HEK293 (cell line): ENCODE results near the gene CDK11B.
A peak's percentile ranks its signal among the peaks of the same experiment; 100 is the strongest.

Experiments
- CTCF ChIA-PET: fragments of 350-600 bp; formaldehyde crosslinking; extraction: SDS; loops from one replicate; lab custom pipeline; 2021; ENCODE audit warnings: antibody characterized with exemption; lab: Yijun Ruan, JAX
- POLR2A ChIA-PET: fragments of 300-600 bp; formaldehyde crosslinking; extraction: SDS; loops from one replicate; lab custom pipeline; 2020; ENCODE audit warnings: antibody characterized with exemption, inconsistent platforms; lab: Yijun Ruan, JAX
- H3K27ac ChIP-seq: fragments of 200-500 bp; sonication (Bioruptor generic); 2 replicates; pipeline ENCODE4 v1.5.1; 2014; ENCODE audit warnings: low read depth, low read length, control low read depth, inconsistent platforms; ENCODE audit errors: extremely low read depth
- H3K36me3 ChIP-seq, 2 experiments: fragments of 200-500 bp in 1 of 2; sonication (Bioruptor generic) in 1 of 2; 1 replicate in 1 of 2; 2 replicates in 1 of 2; pipeline ENCODE4 v1.5.1; 2014 to 2017; ENCODE audit warnings: inconsistent platforms in 2 of 2, low read length in 2 of 2; ENCODE audit not compliant: control insufficient read depth in 2 of 2, insufficient read depth in 1 of 2
- H3K4me1 ChIP-seq: fragments of 200-500 bp; sonication (Bioruptor generic); 2 replicates; pipeline ENCODE4 v1.5.1; 2014; ENCODE audit warnings: mild to moderate bottlenecking, low read length, inconsistent platforms; ENCODE audit not compliant: control insufficient read depth, insufficient read depth
- H3K4me3 ChIP-seq: 2 replicates; pipeline ENCODE4 v1.5.1; 2011; ENCODE audit warnings: low read depth, mild to moderate bottlenecking, control low read depth, low read length, moderate library complexity
- H3K9me3 ChIP-seq: fragments of 200-500 bp; sonication (Bioruptor generic); 2 replicates; pipeline ENCODE4 v1.5.1; 2014; ENCODE audit warnings: low read depth, low read length, inconsistent platforms; ENCODE audit not compliant: control insufficient read depth, insufficient read depth
- EGR2 ChIP-seq: fragments of 450-650 bp; formaldehyde crosslinking; IDR thresholded peaks from 2 replicates; pipeline ENCODE4 v1.5.1; 2016; ENCODE audit warnings: low read depth, missing biosample characterization, missing genetic modification characterization
- MYNN ChIP-seq: fragments of 450-650 bp; formaldehyde crosslinking; IDR thresholded peaks from 2 replicates; pipeline ENCODE4 v1.5.1; 2016; ENCODE audit warnings: missing biosample characterization, missing genetic modification characterization, borderline replicate concordance
- PRDM1 ChIP-seq: fragments of 450-650 bp; formaldehyde crosslinking; IDR thresholded peaks from 2 replicates; pipeline ENCODE4; 2016; ENCODE audit warnings: missing biosample characterization, missing genetic modification characterization
- REST ChIP-seq: fragments of 450-650 bp; formaldehyde crosslinking; IDR thresholded peaks from 2 replicates; pipeline ENCODE4 v1.5.1; 2016; ENCODE audit warnings: missing biosample characterization, missing genetic modification characterization
- SCRT1 ChIP-seq: fragments of 450-650 bp; formaldehyde crosslinking; IDR thresholded peaks from 2 replicates; pipeline ENCODE4 v1.5.1; 2016; ENCODE audit warnings: missing biosample characterization, missing genetic modification characterization, borderline replicate concordance
- TRIM28 ChIP-seq: IDR thresholded peaks from 2 replicates; pipeline ENCODE4 v1.6.1; 2011; ENCODE audit warnings: low read length, control low read depth, borderline replicate concordance
- ZBTB20 ChIP-seq: fragments of 450-650 bp; formaldehyde crosslinking; IDR thresholded peaks from 2 replicates; pipeline ENCODE4 v1.5.1; 2016; ENCODE audit warnings: missing biosample characterization, missing genetic modification characterization
- ZBTB26 ChIP-seq: fragments of 450-650 bp; formaldehyde crosslinking; optimal IDR thresholded peaks from 2 replicates; pipeline ENCODE3; 2016; ENCODE audit warnings: missing biosample characterization, mild to moderate bottlenecking, missing genetic modification characterization
- ZBTB8A ChIP-seq: fragments of 450-650 bp; formaldehyde crosslinking; IDR thresholded peaks from 2 replicates; pipeline ENCODE4 v1.5.1; 2016; ENCODE audit warnings: missing biosample characterization, missing genetic modification characterization
- ZNF184 ChIP-seq: fragments of 450-650 bp; IDR thresholded peaks from 2 replicates; pipeline ENCODE4 v1.5.1; 2018; ENCODE audit warnings: missing biosample characterization, mild to moderate bottlenecking, missing genetic modification characterization
- ZNF274 ChIP-seq, 2 experiments: fragments of 200-500 bp in 1 of 2; fragments of 450-650 bp in 1 of 2; sonication (Bioruptor generic) in 1 of 2; formaldehyde crosslinking in 1 of 2; IDR thresholded peaks; 2 replicates each; pipeline versions ENCODE4 v1.5.1 to v1.6.1; 2014 to 2016; ENCODE audit warnings: borderline replicate concordance in 1 of 2, inconsistent platforms in 1 of 2, low read length in 1 of 2, missing biosample characterization in 1 of 2, missing genetic modification characterization in 1 of 2
- ZNF335 ChIP-seq: fragments of 450-650 bp; formaldehyde crosslinking; conservative IDR thresholded peaks from 2 replicates; pipeline ENCODE4 v1.5.1; 2016; ENCODE audit warnings: missing biosample characterization, missing genetic modification characterization
- ZNF398 ChIP-seq: fragments of 450-650 bp; formaldehyde crosslinking; IDR thresholded peaks from 2 replicates; pipeline ENCODE4 v1.5.1; 2017; ENCODE audit warnings: missing biosample characterization, missing genetic modification characterization
- ZNF514 ChIP-seq: fragments of 450-650 bp; formaldehyde crosslinking; IDR thresholded peaks from 2 replicates; pipeline ENCODE4 v1.5.1; 2016; ENCODE audit warnings: missing biosample characterization, missing genetic modification characterization
- ZNF596 ChIP-seq: fragments of 450-650 bp; IDR thresholded peaks from 2 replicates; pipeline ENCODE4 v1.5.0; 2018; ENCODE audit warnings: missing biosample characterization, mild to moderate bottlenecking, missing genetic modification characterization, moderate library complexity
- ZSCAN30 ChIP-seq: fragments of 450-650 bp; IDR thresholded peaks from 2 replicates; pipeline ENCODE4 v1.5.1; 2018; ENCODE audit warnings: missing biosample characterization, mild to moderate bottlenecking, missing genetic modification characterization, moderate library complexity
- TF ChIP-seq, protein P1 (sequence below): fragments of 450-650 bp; formaldehyde crosslinking; IDR thresholded peaks from 2 replicates; pipeline ENCODE4 v1.5.1; 2016; ENCODE audit warnings: missing biosample characterization, missing genetic modification characterization
- TF ChIP-seq, protein P2 (sequence below): fragments of 450-650 bp; formaldehyde crosslinking; IDR thresholded peaks from 2 replicates; pipeline ENCODE4 v1.5.1; 2016; ENCODE audit warnings: missing biosample characterization, missing genetic modification characterization

Gene CDK11B

GRCh38 chr1:1616838-1617237 is 42.0 kb downstream of the CDK11B start (continued):
- no peak for TF ChIP-seq ZNF274 (IDR thresholded peaks at IDR 0.05; ENCODE audit: low read length)
- TF ChIP-seq ZNF274 (tag by site-specific recombination; IDR thresholded peaks at IDR 0.05; ENCODE audit: borderline replicate concordance) = no peak
- TF ChIP-seq EGR2 (tag by site-specific recombination) = peak; percentile 61; the same call in 1 of the 2 replicates
- TF ChIP-seq TRIM28 = no peak
- TF ChIP-seq SCRT1 = peak; percentile 99
- no peak for TF ChIP-seq ZNF596 (tag by site-specific recombination)
- no peak for TF ChIP-seq ZNF398 (tag by site-specific recombination)
- TF ChIP-seq MYNN = no peak
- TF ChIP-seq, protein P1, sequence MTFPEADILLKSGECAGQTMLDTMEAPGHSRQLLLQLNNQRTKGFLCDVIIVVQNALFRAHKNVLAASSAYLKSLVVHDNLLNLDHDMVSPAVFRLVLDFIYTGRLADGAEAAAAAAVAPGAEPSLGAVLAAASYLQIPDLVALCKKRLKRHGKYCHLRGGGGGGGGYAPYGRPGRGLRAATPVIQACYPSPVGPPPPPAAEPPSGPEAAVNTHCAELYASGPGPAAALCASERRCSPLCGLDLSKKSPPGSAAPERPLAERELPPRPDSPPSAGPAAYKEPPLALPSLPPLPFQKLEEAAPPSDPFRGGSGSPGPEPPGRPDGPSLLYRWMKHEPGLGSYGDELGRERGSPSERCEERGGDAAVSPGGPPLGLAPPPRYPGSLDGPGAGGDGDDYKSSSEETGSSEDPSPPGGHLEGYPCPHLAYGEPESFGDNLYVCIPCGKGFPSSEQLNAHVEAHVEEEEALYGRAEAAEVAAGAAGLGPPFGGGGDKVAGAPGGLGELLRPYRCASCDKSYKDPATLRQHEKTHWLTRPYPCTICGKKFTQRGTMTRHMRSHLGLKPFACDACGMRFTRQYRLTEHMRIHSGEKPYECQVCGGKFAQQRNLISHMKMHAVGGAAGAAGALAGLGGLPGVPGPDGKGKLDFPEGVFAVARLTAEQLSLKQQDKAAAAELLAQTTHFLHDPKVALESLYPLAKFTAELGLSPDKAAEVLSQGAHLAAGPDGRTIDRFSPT (tag by site-specific recombination) = peak; percentile 25; the same call in 1 of the 2 replicates
- TF ChIP-seq, all 188 proteins: peak for 6

- CTCF ChIA-PET = no interaction called here
- Histone ChIP-seq H3K27ac (peak overlapping the region; percentile 99), H3K9me3 (no peaks in the 10 kb centered on the region), H3K4me1 (0 out of 2 replicates have a peak, but pooled peaks cover 3% of the 10 kb centered on the region), H3K4me3 (peak overlapping the region; percentile 100), H3K36me3 (peaks cover 0 to 30% of the 10 kb centered on the region in 2 experiments; a peak in 1 of 3 replicates)
- POLR2A ChIA-PET = interaction anchor here (1.0 to 3.5 kb wide), 7 partner anchors 8 to 50 kb away, joined by 3 to 17 read pairs (median 5); no protein-coding TSS in a partner anchor
- TF ChIP-seq, protein P2, sequence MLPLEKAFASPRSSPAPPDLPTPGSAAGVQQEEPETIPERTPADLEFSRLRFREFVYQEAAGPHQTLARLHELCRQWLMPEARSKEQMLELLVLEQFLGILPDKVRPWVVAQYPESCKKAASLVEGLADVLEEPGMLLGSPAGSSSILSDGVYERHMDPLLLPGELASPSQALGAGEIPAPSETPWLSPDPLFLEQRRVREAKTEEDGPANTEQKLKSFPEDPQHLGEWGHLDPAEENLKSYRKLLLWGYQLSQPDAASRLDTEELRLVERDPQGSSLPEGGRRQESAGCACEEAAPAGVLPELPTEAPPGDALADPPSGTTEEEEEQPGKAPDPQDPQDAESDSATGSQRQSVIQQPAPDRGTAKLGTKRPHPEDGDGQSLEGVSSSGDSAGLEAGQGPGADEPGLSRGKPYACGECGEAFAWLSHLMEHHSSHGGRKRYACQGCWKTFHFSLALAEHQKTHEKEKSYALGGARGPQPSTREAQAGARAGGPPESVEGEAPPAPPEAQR (tag by site-specific recombination) = no peak
- TF ChIP-seq ZNF335 (tag by site-specific recombination) = peak; percentile 57
- TF ChIP-seq ZSCAN30 (tag by site-specific recombination) = 0 out of 2 replicates have a peak, but pooled peaks have one; percentile 20
- TF ChIP-seq ZBTB8A (tag by site-specific recombination) = peak; percentile 49; the same call in 1 of the 2 replicates
- TF ChIP-seq REST = no peak
- no peak for TF ChIP-seq SCRT1
- peak; percentile 2 for TF ChIP-seq ZBTB26 (tag by site-specific recombination)
- TF ChIP-seq PRDM1 (tag by site-specific recombination) = no peak
- no peak for TF ChIP-seq ZNF184 (tag by site-specific recombination)
- TF ChIP-seq ZNF514 = no peak
- no peak for TF ChIP-seq ZBTB20 (tag by site-specific recombination)
These were observed 42.6 kb downstream of the CDK11B start for GRCh38 chr1:1616045-1616790.
